Pancreas (tissue), 10 donors: Measurements from ENCODE around the gene CDH24. TPM values are rescaled to one million over a fixed set of nuclear protein-coding genes. Genes with fewer than 3 reads are reported as not detected.
A peak's percentile ranks its signal among the peaks of the same experiment; 100 is the strongest.

Experiments
- ATAC-seq, 4 donors: fragments of 200-7000 bp; cut with Tn5 transposase; one replicate each; pipeline versions ENCODE4 v1.8.0 to v1.9.1; 2020; ENCODE audit warnings: mild to moderate bottlenecking in 4 of 4, moderate library complexity in 4 of 4
- DNase-seq, 6 donors: peaks; one replicate each; pipeline ENCODE4 v3.0.0-alpha.2; 2020
- FAIRE-seq: peaks from 2 replicates; lab custom pipeline; 2012; peaks lifted over from hg19 to GRCh38; lab: Jason Lieb, UNC
- H3K27ac ChIP-seq, 4 donors: fragments of 200-600 bp; sonication (generic); 1 replicate in 3 of 4; 2 replicates in 1 of 4; pipeline versions ENCODE4 v1.5.0 to v1.8.0; 2020
- H3K27me3 ChIP-seq, 4 donors: fragments of 200-600 bp; one replicate each; pipeline ENCODE4 v1.8.0; 2021
- H3K36me3 ChIP-seq, 3 donors: fragments of 200-600 bp; sonication (generic) in 1 of 3; one replicate each; pipeline versions ENCODE4 v1.5.0 to v1.8.0; 2020 to 2021
- H3K4me1 ChIP-seq, 3 donors: fragments of 200-600 bp; one replicate each; pipeline ENCODE4 v1.8.0; 2021
- H3K4me3 ChIP-seq, 4 donors: fragments of 200-600 bp; sonication (generic) in 2 of 4; one replicate each; pipeline versions ENCODE4 v1.5.0 to v1.8.0; 2020 to 2021
- H3K9me3 ChIP-seq, 4 donors: fragments of 200-600 bp; one replicate each; pipeline ENCODE4 v1.8.0; 2021
- CTCF ChIP-seq, 4 donors: fragments of 200-600 bp; sonication (generic) in 3 of 4; IDR thresholded peaks; one replicate each; pipeline versions ENCODE4 v1.5.0 to v1.8.0; 2021; ENCODE audit warnings: antibody characterized with exemption in 4 of 4
- WGBS, 2 donors: extraction: QIAGEN DNeasy Blood & Tissue Kit; methylation state at CpG; one replicate each; pipeline ENCODE4 v1.1.7; 2013; 5-methylcytosine and 5-hydroxymethylcytosine counted together
- intact Hi-C, 3 donors: fragments of 100-400 bp; cut with DNase I; formaldehyde crosslinking; loops; one replicate each; pipeline versions ENCODE4 v1.11.1 to v1.14.2; 2022
- polyA plus RNA-seq, 2 donors: library from polyadenylated mRNA; stranded (reverse); fragments of 200-250 nt; gene quantifications; one replicate each; pipeline ENCODE4 v1.2.3, GENCODE V29; 2013
- total RNA-seq, 6 donors: library from RNA; stranded (reverse); fragmentation: NEBNext Ultra II Directional in 4 of 6; extraction: Animal tissue kit (Norgen Biotek cat#: 25700) in 4 of 6; gene quantifications; one replicate each; pipeline versions ENCODE4 v1.2.1 to v1.2.4, GENCODE V29; 2021 to 2023
- donor health status: healthy with polysubstance abuse.
- donor health status: DM: no; HTN: no; CAD: no; lungs with moderate emphysema.
- donor health status: DM: no; HTN: no; CAD: no.
- donor health status: control.
- donor health status: control.
- donor health status: Bipolar disorder and iron deficiency.
- donor health status: DM: yes; HTN: yes; CAD: no.
- donor health status: DM: no; HTN: no; CAD: no.
- donor health status: DM: no; HTN: no; CAD: no.
- donor health status: DM: yes; HTN: yes; CAD: no.

CDH24 gene
- total and polyA plus RNA-seq, 8 donors = 0.91 to 11.8 (median 1.6) TPM

- 65 to 71% methylated on average over 14 of the region's 14 CpGs for WGBS, 2 donors
- no peaks in the 10 kb centered on the region for H3K27me3 ChIP-seq
- peak overlapping the region; percentile 61 to 87 (median 78) for H3K27ac ChIP-seq
- H3K4me1 ChIP-seq = peaks cover 0 to 7% (median 5%) of the 10 kb centered on the region in 3 donors
- H3K4me3 ChIP-seq = peak overlapping the region in 2 of 4 donors; percentile 58 to 82
- no peak for TF ChIP-seq CTCF (IDR thresholded peaks at IDR 0.05)
- FAIRE-seq (no peak), ATAC-seq (no peak), DNase-seq (peak in 1 of 6 donors; percentile 8)
- no peaks in the 10 kb centered on the region for H3K9me3 ChIP-seq
- H3K36me3 ChIP-seq = peaks cover 0 to 5% (median 3%) of the 10 kb centered on the region in 3 donors
- intact Hi-C loops = no loop called here
Measured at GRCh38 chr14:23035303-23036144, 21.8 kb downstream of the CDH24 start.

GRCh38 chr14:23034498-23035302 lies 22.6 kb downstream of the CDH24 start, which contains the start of gene PSMB5:
Gene PSMB5 (minus strand): TSS chr14:23034900. CDS start chr14:23034881, 19 bp downstream.
- ATAC-seq (peak; percentile 98 to 99 (median 98)), FAIRE-seq (no peak), DNase-seq (peak; percentile 82 to 92 (median 91))
- H3K27me3 ChIP-seq = no peaks in the 10 kb centered on the region
- WGBS, 2 donors = 0% methylated on average over 36 of the region's 36 CpGs
- H3K4me1 ChIP-seq = peaks cover 0 to 7% (median 5%) of the 10 kb centered on the region in 3 donors
- TF ChIP-seq CTCF (IDR thresholded peaks at IDR 0.05) = no peak
- intact Hi-C loops = no loop called here
- no peaks in the 10 kb centered on the region for H3K9me3 ChIP-seq
- peak within 1 kb of the TSS; percentile 61 to 87 (median 78) for H3K27ac ChIP-seq
- H3K36me3 ChIP-seq = peaks cover 0 to 7% (median 3%) of the 10 kb centered on the region in 3 donors
- H3K4me3 ChIP-seq = peak within 1 kb of the TSS; percentile 49 to 82 (median 60)

GRCh38 chr14:23033801-23034497 lies 23.4 kb downstream of the CDH24 start:
- WGBS, 2 donors = 33% methylated on average over 17 of the region's 17 CpGs
- intact Hi-C loops = no loop called here
- Histone ChIP-seq H3K27me3 (no peaks in the 10 kb centered on the region), H3K4me1 (peaks cover 0 to 7% (median 5%) of the 10 kb centered on the region in 3 donors), H3K4me3 (peak overlapping the region; percentile 49 to 82 (median 60)), H3K36me3 (peaks cover 0 to 7% (median 3%) of the 10 kb centered on the region in 3 donors), H3K9me3 (no peaks in the 10 kb centered on the region), H3K27ac (peak overlapping the region; percentile 61 to 87 (median 78))
- ATAC-seq (no peak), FAIRE-seq (no peak), DNase-seq (peak in 1 of 6 donors; percentile 12)
- no peak for TF ChIP-seq CTCF (IDR thresholded peaks at IDR 0.05)

- FAIRE-seq = no peak
- Histone ChIP-seq H3K9me3 (no peaks in the 10 kb centered on the region), H3K4me1 (peaks cover 0 to 7% (median 5%) of the 10 kb centered on the region in 3 donors), H3K4me3 (peak overlapping the region in 1 of 4 donors; percentile 82), H3K27me3 (no peaks in the 10 kb centered on the region), H3K27ac (no peak overlapping the region), H3K36me3 (peaks cover 0 to 7% (median 3%) of the 10 kb centered on the region in 3 donors)
- intact Hi-C loops = no loop called here
- no peak for ATAC-seq
- DNase-seq = peak in 1 of 6 donors; percentile 24
- WGBS, 2 donors = 90 to 92% methylated on average over 10 of the region's 10 CpGs
- TF ChIP-seq CTCF (IDR thresholded peaks at IDR 0.05) = no peak
Measured at GRCh38 chr14:23033251-23033727, 24.0 kb downstream of the CDH24 start.
